ENCODE results near the gene PDLIM1. TPM values are rescaled to one million over a fixed set of nuclear protein-coding genes. Genes with fewer than 3 reads are reported as not detected.

The PDLIM1 gene
- total and polyA plus RNA-seq, 12 donors: 0.89 to 63.3 (median 31.2) TPM

DNA sequence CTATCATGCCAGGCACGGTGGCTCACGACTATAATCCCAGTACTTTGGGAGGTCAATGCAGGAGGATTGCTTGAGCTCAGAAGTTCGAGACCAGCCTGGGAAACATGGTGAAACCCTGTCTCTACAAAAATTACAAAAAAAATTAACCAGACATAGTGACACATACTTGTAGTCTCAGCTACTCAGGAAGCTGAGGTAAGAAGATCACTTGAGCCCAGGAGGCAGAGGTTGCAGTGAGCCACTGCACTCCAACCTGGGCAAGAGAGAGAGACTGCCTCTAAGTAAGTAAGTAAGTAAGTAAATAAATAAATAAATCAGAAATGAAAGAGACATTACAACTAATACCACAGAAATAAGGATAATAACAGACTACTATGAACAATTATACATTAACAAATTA, 36.2 kb downstream of the PDLIM1 start:
- 74 to 82% (median 79%) methylated on average over 3 of the region's 3 CpGs for WGBS, 4 donors
- Histone ChIP-seq H3K4me3 (no peak overlapping the region), H3K27ac (no peak overlapping the region), H3K36me3 (replicated peaks in 1 of 2) (peaks cover 0 to 6% of the 10 kb centered on the region in 2 donors), H3K9me3 (replicated peaks in 1 of 3) (no peaks in the 10 kb centered on the region), H3K27me3 (no peaks in the 10 kb centered on the region), H3K4me1 (replicated peaks in 1 of 2) (no peaks in the 10 kb centered on the region)
- no peak for TF ChIP-seq POLR2A (IDR thresholded peaks at IDR 0.05)
- TF ChIP-seq, protein P1, sequence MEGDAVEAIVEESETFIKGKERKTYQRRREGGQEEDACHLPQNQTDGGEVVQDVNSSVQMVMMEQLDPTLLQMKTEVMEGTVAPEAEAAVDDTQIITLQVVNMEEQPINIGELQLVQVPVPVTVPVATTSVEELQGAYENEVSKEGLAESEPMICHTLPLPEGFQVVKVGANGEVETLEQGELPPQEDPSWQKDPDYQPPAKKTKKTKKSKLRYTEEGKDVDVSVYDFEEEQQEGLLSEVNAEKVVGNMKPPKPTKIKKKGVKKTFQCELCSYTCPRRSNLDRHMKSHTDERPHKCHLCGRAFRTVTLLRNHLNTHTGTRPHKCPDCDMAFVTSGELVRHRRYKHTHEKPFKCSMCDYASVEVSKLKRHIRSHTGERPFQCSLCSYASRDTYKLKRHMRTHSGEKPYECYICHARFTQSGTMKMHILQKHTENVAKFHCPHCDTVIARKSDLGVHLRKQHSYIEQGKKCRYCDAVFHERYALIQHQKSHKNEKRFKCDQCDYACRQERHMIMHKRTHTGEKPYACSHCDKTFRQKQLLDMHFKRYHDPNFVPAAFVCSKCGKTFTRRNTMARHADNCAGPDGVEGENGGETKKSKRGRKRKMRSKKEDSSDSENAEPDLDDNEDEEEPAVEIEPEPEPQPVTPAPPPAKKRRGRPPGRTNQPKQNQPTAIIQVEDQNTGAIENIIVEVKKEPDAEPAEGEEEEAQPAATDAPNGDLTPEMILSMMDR (IDR thresholded peaks at IDR 0.05): no peak
- intact Hi-C loops (cut with DNase I): no loop called here
- peak in 1 of 7 donors; percentile 17 for DNase-seq

DNA sequence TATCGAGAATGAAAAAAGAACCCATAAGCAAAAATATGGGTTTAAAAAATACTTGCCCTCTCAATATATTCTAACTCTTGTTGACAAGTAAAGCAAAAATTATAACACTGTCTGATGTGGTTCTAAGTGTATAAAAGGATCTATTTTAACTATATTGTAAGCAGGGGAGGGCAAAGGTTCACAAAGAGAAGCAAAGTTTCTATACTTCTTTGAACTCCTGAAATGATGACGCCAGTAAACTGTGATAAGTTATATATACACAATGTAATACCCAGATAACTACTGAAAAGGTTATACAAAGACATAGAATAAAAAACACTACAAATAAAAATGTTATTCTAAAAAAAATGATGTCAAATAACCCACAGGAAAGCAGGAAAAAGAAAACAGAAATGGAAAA, 37.1 kb downstream of the PDLIM1 start:
- H3K4me3 ChIP-seq: no peak overlapping the region
- 85 to 93% (median 87%) methylated on average over 2 of the region's 2 CpGs for whole genome bisulfite sequencing, 4 donors
- H3K27me3 ChIP-seq: no peaks in the 10 kb centered on the region
- DNase-seq: no peak
- H3K27ac ChIP-seq: no peak overlapping the region
- intact Hi-C loops (cut with DNase I): no loop called here
- TF ChIP-seq POLR2A (IDR thresholded peaks at IDR 0.05): no peak
- TF ChIP-seq, protein P1 (IDR thresholded peaks at IDR 0.05): no peak
- H3K9me3 ChIP-seq (replicated peaks in 1 of 3): no peaks in the 10 kb centered on the region
- H3K36me3 ChIP-seq (replicated peaks in 1 of 2): no peaks in the 10 kb centered on the region
- H3K4me1 ChIP-seq (replicated peaks in 1 of 2): no peaks in the 10 kb centered on the region

DNA sequence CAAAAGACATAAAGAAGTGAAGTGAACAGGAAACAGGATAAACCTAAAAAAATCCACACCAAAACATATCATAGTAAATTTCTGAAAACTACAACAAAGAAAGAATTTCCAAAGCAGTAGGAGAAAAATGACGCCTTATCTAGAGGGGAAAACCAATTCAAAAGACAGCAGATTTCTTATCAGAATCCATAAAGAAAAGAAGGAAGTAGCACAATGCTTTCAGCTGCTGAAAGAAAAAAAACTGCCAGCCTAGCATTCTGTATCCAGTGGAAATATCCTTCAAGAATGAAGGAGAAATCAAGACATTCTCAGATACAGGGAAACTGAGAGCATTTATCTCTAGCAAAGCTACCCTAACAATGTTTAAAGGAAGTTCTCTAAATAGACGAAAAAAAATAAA, 37.8 kb downstream of the PDLIM1 start:
- no peak for DNase-seq
- Histone ChIP-seq H3K4me1 (replicated peaks in 1 of 2) (no peaks in the 10 kb centered on the region), H3K9me3 (replicated peaks in 1 of 3) (no peaks in the 10 kb centered on the region), H3K27me3 (no peaks in the 10 kb centered on the region), H3K36me3 (replicated peaks in 1 of 2) (no peaks in the 10 kb centered on the region), H3K4me3 (no peak overlapping the region), H3K27ac (no peak overlapping the region)
- no peak for TF ChIP-seq POLR2A (IDR thresholded peaks at IDR 0.05)
- TF ChIP-seq, protein P1 (IDR thresholded peaks at IDR 0.05): no peak
- intact Hi-C loops (cut with DNase I): no loop called here
- 57 to 71% (median 59%) methylated on average over 2 of the region's 2 CpGs for WGBS, 4 donors

DNA sequence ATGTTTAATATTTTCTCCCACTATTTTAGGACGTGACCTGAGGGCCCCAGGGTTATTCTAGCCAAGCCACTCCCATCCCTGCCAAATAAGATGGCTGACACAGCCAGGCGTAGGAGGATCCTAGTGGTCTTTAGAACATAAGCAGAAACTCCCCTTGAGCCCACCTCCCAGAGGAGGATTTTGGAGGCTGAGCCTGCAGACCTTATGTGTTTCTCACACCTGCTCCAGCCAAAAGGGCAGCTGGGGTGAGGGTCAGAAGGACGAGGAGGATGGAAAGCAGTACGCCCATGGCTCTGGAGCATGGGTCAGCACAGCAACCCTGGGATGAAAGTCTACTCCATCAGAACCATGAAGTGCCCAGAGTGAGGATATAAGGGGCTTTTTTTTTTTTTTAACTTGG, 39.9 kb downstream of the PDLIM1 start:
- intact Hi-C loops (cut with DNase I): no loop called here
- no peaks in the 10 kb centered on the region for H3K4me1 ChIP-seq (replicated peaks in 1 of 2)
- DNase-seq: peak in 2 of 7 donors; percentile 3 to 39
- no peaks in the 10 kb centered on the region for H3K27me3 ChIP-seq
- peaks cover 0 to 3% of the 10 kb centered on the region in 2 donors for H3K36me3 ChIP-seq (replicated peaks in 1 of 2)
- WGBS, 4 donors: 73 to 85% (median 79%) methylated on average over 3 to 4 of the region's 4 CpGs
- TF ChIP-seq POLR2A (IDR thresholded peaks at IDR 0.05): no peak
- TF ChIP-seq, protein P1 (IDR thresholded peaks at IDR 0.05): no peak
- no peak overlapping the region for H3K27ac ChIP-seq
- H3K4me3 ChIP-seq: no peak overlapping the region
- H3K9me3 ChIP-seq (replicated peaks in 1 of 3): no peaks in the 10 kb centered on the region

Data from adrenal gland (tissue), 12 donors.